22Rv1 (cell line): Measurements from ENCODE around the gene ELK3.
"Not testable (repeated sequence)": the region's sequence is repeated elsewhere in the genome, so short reads cannot be mapped to it uniquely, and the experiment has no call there.

Source experiments
- H3K27ac ChIP-seq: fragments of 450-650 bp; 2 replicates; pipeline ENCODE4 v1.5.1; 2017
- CTCF ChIP-seq: fragments of 450-650 bp; IDR thresholded peaks from 2 replicates; pipeline ENCODE4 v1.5.1; 2017; ENCODE audit warnings: mild to moderate bottlenecking
- ZFX ChIP-seq: fragments of 450-650 bp; IDR thresholded peaks from 2 replicates; pipeline ENCODE4 v1.6.1; 2017; ENCODE audit warnings: antibody characterized with exemption, borderline replicate concordance

Gene ELK3

GRCh38 chr12:96305665-96306064 lies 111.5 kb downstream of the ELK3 start:
- TF ChIP-seq ZFX (no peak), CTCF (no peak)
- no peak overlapping the region for H3K27ac ChIP-seq

DNA sequence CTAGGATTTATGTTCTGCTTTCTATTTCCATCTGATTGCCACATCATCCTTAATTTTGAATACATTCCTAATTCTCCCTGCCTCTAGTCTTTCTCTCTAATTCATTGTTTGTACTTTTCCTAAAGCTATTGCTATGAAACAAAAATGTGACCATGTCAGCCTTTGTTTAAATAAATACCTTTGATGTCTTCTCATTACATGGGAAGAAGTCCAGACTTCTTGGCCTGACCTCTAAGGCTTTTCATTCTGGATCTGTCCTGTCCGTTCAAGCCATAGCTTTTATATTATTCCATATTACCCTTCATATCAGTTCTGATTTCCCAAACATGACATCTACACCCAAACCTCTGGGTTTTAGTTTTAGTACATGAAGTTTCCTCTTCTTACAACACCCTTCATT lies 114.7 kb downstream of the ELK3 start:
- no peak for TF ChIP-seq CTCF
- no peak for TF ChIP-seq ZFX
- no peak overlapping the region for H3K27ac ChIP-seq

- H3K27ac ChIP-seq, result no peak overlapping the region
- TF ChIP-seq CTCF (no peak), ZFX (no peak)
Observed at GRCh38 chr12:96310067-96310466, 115.9 kb downstream of the ELK3 start.

DNA sequence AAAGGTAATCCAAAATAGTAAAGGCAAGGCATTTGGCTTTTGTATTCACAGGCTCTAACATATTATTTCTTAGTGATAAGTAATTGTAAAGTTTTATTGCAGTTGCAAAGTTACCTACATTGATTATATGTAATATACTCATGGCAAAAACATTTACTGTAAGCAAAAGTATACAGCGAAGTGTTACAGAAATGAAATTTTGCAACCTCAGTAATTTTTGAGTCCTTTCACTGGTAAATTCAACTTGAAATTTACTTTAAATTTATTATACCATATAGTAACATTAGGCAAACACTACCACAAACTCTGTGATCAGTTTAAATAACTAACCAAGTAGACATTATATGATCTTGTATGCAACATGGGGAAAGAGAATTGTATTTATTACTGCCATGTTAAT lies 117.0 kb downstream of the ELK3 start:
- TF ChIP-seq ZFX (no peak), CTCF (no peak)
- no peak overlapping the region for H3K27ac ChIP-seq

DNA sequence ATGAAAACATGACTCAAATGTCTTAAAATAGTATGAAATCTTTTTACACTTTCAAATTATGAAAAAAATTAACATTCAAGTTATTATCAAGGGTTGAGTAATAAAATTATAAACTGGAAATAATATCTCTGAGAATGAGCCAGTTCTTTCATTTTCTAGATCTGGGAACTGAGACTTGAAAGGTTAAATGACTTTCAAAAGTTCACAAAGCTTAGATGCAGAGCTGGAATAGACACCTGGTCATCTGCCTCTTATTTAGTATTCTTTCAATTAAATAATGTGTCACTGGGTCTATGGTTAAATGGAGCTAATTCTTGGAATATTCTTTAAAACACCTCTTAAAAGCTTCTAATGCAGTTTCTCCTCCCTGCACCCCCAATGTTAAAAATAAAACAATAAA lies 119.4 kb downstream of the ELK3 start:
- TF ChIP-seq CTCF, result no peak
- no peak for TF ChIP-seq ZFX
- no peak overlapping the region for H3K27ac ChIP-seq

DNA sequence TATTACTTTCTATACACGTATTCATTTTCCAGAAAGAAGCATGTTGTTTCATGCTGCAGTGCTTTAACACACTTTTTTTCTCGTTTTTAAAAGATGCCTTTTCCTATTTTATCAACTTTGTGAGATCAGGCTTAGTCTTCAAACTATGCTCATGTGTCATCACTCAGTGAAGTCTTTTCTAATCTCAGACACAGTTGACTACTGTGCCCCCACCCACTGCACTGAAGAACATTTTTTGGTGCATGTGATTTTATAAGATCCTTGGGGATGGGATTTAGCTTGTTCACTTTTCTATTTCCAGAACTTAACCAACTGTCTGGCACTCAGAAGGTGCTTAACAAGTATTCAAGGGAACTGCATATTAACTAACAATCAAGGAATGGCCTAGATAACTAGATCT lies 120.5 kb downstream of the ELK3 start:
- TF ChIP-seq CTCF (no peak), ZFX (no peak)
- H3K27ac ChIP-seq, result no peak overlapping the region

GRCh38 chr12:96315741-96316481 lies 121.7 kb downstream of the ELK3 start:
- H3K27ac ChIP-seq, result not testable (repeated sequence)

- H3K27ac ChIP-seq, result not testable (repeated sequence)
Observed at GRCh38 chr12:96317801-96318200, 123.6 kb downstream of the ELK3 start.
